IMR-90 (cell line): ENCODE measurements around the gene KDM2A. TPM values are rescaled to one million over a fixed set of nuclear protein-coding genes. Genes with fewer than 3 reads are reported as not detected.

Source experiments
- CEBPB ChIP-seq: IDR thresholded peaks from 2 replicates; pipeline ENCODE4 v1.6.1; 2012; ENCODE audit warnings: low read depth, low read length, improper control_type of control experiment
- CHD1 ChIP-seq: IDR thresholded peaks from 2 replicates; pipeline ENCODE4 v1.6.1; 2012; ENCODE audit warnings: low read depth, low read length, improper control_type of control experiment
- FOS ChIP-seq: fragments of 150-350 bp; IDR thresholded peaks from 2 replicates; pipeline ENCODE4 v1.6.1; 2016; ENCODE audit warnings: low read depth, low read length
- RAD21 ChIP-seq: IDR thresholded peaks from 2 replicates; pipeline ENCODE4 v1.6.1; 2012; ENCODE audit warnings: low read length, improper control_type of control experiment
- polyA plus RNA-seq, 3 experiments: library from polyadenylated mRNA; depleted of rRNA; stranded (reverse); fragments of >200 nt; gene quantifications; 2 replicates each; pipeline ENCODE4 v1.2.3, GENCODE V29; 2012; ENCODE audit warnings: low replicate concordance in 1 of 3
- total RNA-seq: library from RNA; depleted of rRNA; stranded (reverse); fragments of >200 nt; gene quantifications from 2 replicates; pipeline ENCODE4 v1.2.3, GENCODE V29; 2012
- TF ChIP-seq, protein P1 (sequence below): fragments of 150-350 bp; IDR thresholded peaks from 2 replicates; pipeline ENCODE4 v1.6.1; 2016; ENCODE audit warnings: low read depth, mild to moderate bottlenecking, low read length, moderate library complexity, borderline replicate concordance

KDM2A gene
- total and polyA plus RNA-seq, 2 of the 4 experiments (the other 2 are of a cell fraction) = 26.7 to 42.6 TPM

DNA sequence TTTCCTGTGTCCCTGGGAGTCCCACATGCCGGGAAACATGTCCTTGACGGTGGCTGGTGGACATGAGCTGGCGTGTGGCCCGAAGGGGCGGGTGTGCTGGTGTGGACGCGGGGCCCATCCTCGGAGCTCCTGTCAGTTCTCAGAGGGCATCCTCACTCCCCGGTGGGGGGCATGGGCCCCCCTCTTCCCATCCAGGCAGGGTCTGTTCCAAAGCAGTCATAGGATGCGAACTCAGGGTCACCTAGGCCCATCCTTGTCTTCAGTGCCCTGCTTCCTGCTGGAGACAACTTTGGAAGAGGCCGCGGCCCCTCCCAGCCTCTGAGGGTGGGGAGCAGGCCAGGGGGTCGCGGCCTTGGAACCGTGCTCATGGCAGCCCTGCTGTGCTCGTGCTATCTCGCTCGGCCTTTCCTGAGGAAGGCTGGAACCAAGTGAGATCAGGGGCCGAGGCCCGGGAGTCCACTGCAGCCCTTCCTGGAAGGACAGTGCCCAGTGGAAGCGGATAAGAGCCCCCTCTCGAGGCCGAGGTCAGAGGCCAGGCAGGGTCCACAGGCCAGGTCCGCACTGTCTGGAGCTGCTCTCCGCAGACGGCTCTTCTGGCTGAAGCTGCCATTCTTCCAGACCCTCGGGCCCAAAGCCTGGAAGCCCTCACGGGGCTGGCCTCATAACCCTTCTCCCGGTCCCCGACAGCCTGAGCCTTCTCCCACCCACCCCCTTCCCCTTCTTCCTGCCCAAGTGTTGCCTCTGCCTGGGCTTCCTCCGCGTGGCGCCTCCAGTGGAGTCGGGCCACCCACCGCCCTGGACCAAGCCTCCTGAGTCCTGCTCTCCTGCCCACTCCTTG lies 155.9 kb downstream of the KDM2A start (continued):
- TF ChIP-seq, protein P1, sequence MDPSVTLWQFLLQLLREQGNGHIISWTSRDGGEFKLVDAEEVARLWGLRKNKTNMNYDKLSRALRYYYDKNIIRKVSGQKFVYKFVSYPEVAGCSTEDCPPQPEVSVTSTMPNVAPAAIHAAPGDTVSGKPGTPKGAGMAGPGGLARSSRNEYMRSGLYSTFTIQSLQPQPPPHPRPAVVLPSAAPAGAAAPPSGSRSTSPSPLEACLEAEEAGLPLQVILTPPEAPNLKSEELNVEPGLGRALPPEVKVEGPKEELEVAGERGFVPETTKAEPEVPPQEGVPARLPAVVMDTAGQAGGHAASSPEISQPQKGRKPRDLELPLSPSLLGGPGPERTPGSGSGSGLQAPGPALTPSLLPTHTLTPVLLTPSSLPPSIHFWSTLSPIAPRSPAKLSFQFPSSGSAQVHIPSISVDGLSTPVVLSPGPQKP = no peak
- TF ChIP-seq RAD21 = no peak
- TF ChIP-seq FOS = no peak
- no peak for TF ChIP-seq CHD1
- TF ChIP-seq CEBPB = no peak
